Caco-2 (cell line): Measurements from ENCODE around the gene LGALS4. TPM values are rescaled to one million over a fixed set of nuclear protein-coding genes. Genes with fewer than 3 reads are reported as not detected.
"Not testable (repeated sequence)": the region's sequence is repeated elsewhere in the genome, so short reads cannot be mapped to it uniquely, and the experiment has no call there.

Source experiments
- BruUV-seq: library from RNA; stranded (reverse); fragments of 400-500 nt; replicated peaks from 2 replicates; lab custom pipeline; 2021; lab: Mats Ljungman, UMichigan
- CTCF ChIA-PET: fragments of 300-600 bp; sonication (Branson Sonifier 250); formaldehyde crosslinking; loops from one replicate; lab custom pipeline; 2022; ENCODE audit warnings: antibody characterized with exemption; lab: Charles Lee
- POLR2A ChIA-PET: fragments of 300-600 bp; sonication (Branson Sonifier 250); formaldehyde crosslinking; loops from one replicate; lab custom pipeline; 2022; ENCODE audit warnings: antibody characterized with exemption; lab: Charles Lee
- DNase-seq, 2 experiments: peaks; one replicate each; pipeline versions ENCODE4 v3.0.0 to v3.0.0-alpha.2; 2020 to 2022
- H3K27me3 ChIP-seq: replicated peaks from 2 replicates; pipeline ENCODE4 v1.6.0; 2011; ENCODE audit warnings: low read length; ENCODE audit not compliant: control insufficient read depth, insufficient read depth
- H3K36me3 ChIP-seq: 2 replicates; pipeline ENCODE4 v1.5.1; 2011; ENCODE audit warnings: low read length; ENCODE audit not compliant: control insufficient read depth, insufficient read depth
- H3K4me1 ChIP-seq: fragments of 250-450 bp; sonication (Bioruptor Pico); 2 replicates; pipeline ENCODE4 v1.5.1; 2020; ENCODE audit warnings: mild to moderate bottlenecking
- H3K4me3 ChIP-seq: 2 replicates; pipeline ENCODE4 v1.5.1; 2011; ENCODE audit warnings: low read depth, mild to moderate bottlenecking, control low read depth, low read length
- H3K9me3 ChIP-seq: fragments of 250-450 bp; sonication (Bioruptor Pico); 2 replicates; pipeline ENCODE4 v1.5.1; 2020; ENCODE audit warnings: mild to moderate bottlenecking, moderate library complexity
- H3K27ac Mint-ChIP-seq: one replicate; pipeline ENCODE4 v1.8.0; 2022; ENCODE audit warnings: mixed read lengths; ENCODE audit not compliant: unreplicated experiment
- H3K27me3 Mint-ChIP-seq: one replicate; pipeline ENCODE4 v1.8.0; 2022; ENCODE audit warnings: mixed read lengths; ENCODE audit not compliant: insufficient read depth, unreplicated experiment
- H3K36me3 Mint-ChIP-seq: one replicate; pipeline ENCODE4 v1.8.0; 2022; ENCODE audit warnings: mild to moderate bottlenecking, mixed read lengths; ENCODE audit not compliant: insufficient read depth, unreplicated experiment
- H3K4me1 Mint-ChIP-seq: one replicate; pipeline ENCODE4 v1.8.0; 2022; ENCODE audit warnings: low read depth, mixed read lengths; ENCODE audit not compliant: unreplicated experiment
- H3K4me3 Mint-ChIP-seq: one replicate; pipeline ENCODE4 v1.8.0; 2022; ENCODE audit warnings: mild to moderate bottlenecking, moderate library complexity, mixed read lengths; ENCODE audit not compliant: unreplicated experiment
- H3K9me3 Mint-ChIP-seq: one replicate; pipeline ENCODE4 v1.8.0; 2022; ENCODE audit warnings: mixed read lengths; ENCODE audit not compliant: unreplicated experiment
- CTCF ChIP-seq, 2 experiments: fragments of 200-600 bp in 1 of 2; IDR thresholded peaks; 1 replicate in 1 of 2; 2 replicates in 1 of 2; pipeline versions ENCODE4 v1.5.1 to v1.8.0; 2011 to 2022; ENCODE audit warnings: antibody characterized with exemption in 1 of 2, control low read depth in 1 of 2, inconsistent platforms in 1 of 2, low read depth in 1 of 2, low read length in 1 of 2, mild to moderate bottlenecking in 1 of 2, moderate library complexity in 1 of 2; ENCODE audit not compliant: insufficient read depth in 1 of 2, severe bottlenecking in 1 of 2, unreplicated experiment in 1 of 2
- intact Hi-C: fragments of 100-400 bp; cut with micrococcal nuclease; formaldehyde crosslinking; loops from one replicate; pipeline ENCODE4 v1.10.0; 2022; ENCODE audit not compliant: unreplicated experiment
- total RNA-seq: library from RNA; stranded (reverse); gene quantifications from 2 replicates; pipeline ENCODE4 v1.2.3, GENCODE V29; 2022

The LGALS4 gene
- total RNA-seq, 1 experiment from 2014 or later: 2.2 TPM

GRCh38 chr19:38856813-38857212, 44.1 kb upstream of the LGALS4 start:
- no peak for TF ChIP-seq CTCF (IDR thresholded peaks at IDR 0.05; ENCODE audit: insufficient read depth in 1 of 2, low read depth in 1 of 2, low read length in 1 of 2, severe bottlenecking in 1 of 2, unreplicated experiment in 1 of 2)
- POLR2A ChIA-PET: no interaction called here
- H3K27me3 ChIP-seq: no peaks in the 10 kb centered on the region
- H3K27ac Mint-ChIP-seq: peak overlapping the region; percentile 88
- peaks cover 32% of the 10 kb centered on the region for H3K4me1 Mint-ChIP-seq
- no peaks in the 10 kb centered on the region for H3K9me3 ChIP-seq
- intact Hi-C loops: loop anchor here (1.0 kb wide), 1 partner anchor 30 kb away; no protein-coding TSS in a partner anchor
- DNase-seq: no peak
- H3K9me3 Mint-ChIP-seq: no peaks in the 10 kb centered on the region
- BruUV-seq: no TSS peak
- no peak overlapping the region for H3K4me3 Mint-ChIP-seq
- peaks cover 37% of the 10 kb centered on the region for H3K4me1 ChIP-seq
- no peaks in the 10 kb centered on the region for H3K36me3 ChIP-seq
- H3K27me3 Mint-ChIP-seq: no peaks in the 10 kb centered on the region
- CTCF ChIA-PET: interaction anchor here (2.0 kb wide), 1 partner anchor 74 kb away, joined by 6 read pairs; the partner anchor contains the start of genes MRPS12 and SARS2
- peaks cover 27% of the 10 kb centered on the region for H3K36me3 Mint-ChIP-seq
- H3K4me3 ChIP-seq: no peak overlapping the region

- H3K27me3 ChIP-seq, intact Hi-C loops, H3K4me3 ChIP-seq, H3K4me3 Mint-ChIP-seq, H3K36me3 ChIP-seq, H3K9me3 ChIP-seq, CTCF ChIA-PET, DNase-seq, POLR2A ChIA-PET, H3K9me3 Mint-ChIP-seq, BruUV-seq, H3K27me3 Mint-ChIP-seq, H3K27ac Mint-ChIP-seq: not testable (repeated sequence)
- peaks cover 29% of the 10 kb centered on the region for H3K4me1 Mint-ChIP-seq
- peaks cover 35% of the 10 kb centered on the region for H3K36me3 Mint-ChIP-seq
- peaks cover 34% of the 10 kb centered on the region for H3K4me1 ChIP-seq
Observed at GRCh38 chr19:38855751-38856150, 43.0 kb upstream of the LGALS4 start.

GRCh38 chr19:38854961-38855360, 42.2 kb upstream of the LGALS4 start:
- POLR2A ChIA-PET, CTCF ChIA-PET, H3K4me3 ChIP-seq, H3K9me3 ChIP-seq, BruUV-seq, H3K4me3 Mint-ChIP-seq, DNase-seq, H3K9me3 Mint-ChIP-seq, H3K36me3 ChIP-seq, intact Hi-C loops, H3K27ac Mint-ChIP-seq, H3K27me3 ChIP-seq, H3K27me3 Mint-ChIP-seq: not testable (repeated sequence)
- H3K36me3 Mint-ChIP-seq: peaks cover 41% of the 10 kb centered on the region
- H3K4me1 ChIP-seq: peaks cover 26% of the 10 kb centered on the region
- peaks cover 25% of the 10 kb centered on the region for H3K4me1 Mint-ChIP-seq

DNA sequence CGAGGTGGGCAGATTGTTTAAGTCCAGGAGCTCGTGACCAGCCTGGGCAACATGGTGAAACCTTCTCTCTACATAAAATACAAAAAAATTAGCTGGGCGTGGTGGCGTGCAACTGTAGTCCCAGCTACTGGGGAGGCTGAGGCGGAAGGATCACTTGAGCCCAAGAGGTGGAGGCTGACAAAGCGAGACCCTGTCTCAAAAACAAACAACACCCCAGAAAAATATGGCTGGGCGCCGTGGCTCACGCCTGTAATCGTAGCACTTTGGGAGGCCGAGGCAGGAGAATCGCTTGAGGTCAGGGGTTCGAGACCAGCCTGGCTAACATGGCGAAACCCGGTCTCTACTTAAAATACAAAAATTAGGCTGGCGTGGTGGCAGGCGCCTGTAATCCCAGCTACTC, 40.5 kb upstream of the LGALS4 start:
- BruUV-seq: no TSS peak
- ChIA-PET POLR2A (interaction anchor here (0.6 to 2.5 kb wide), 4 partner anchors 16 to 77 kb away, joined by 3 to 22 read pairs (median 8); partner anchors contain the start of genes MRPS12, NFKBIB, SARS2 and SIRT2), CTCF (interaction anchor here (1.0 to 1.3 kb wide), 3 partner anchors 25 to 77 kb away, joined by 3 to 7 read pairs (median 5); partner anchors contain the start of genes MRPS12, RINL and SARS2)
- Mint-ChIP-seq H3K27me3 (no peaks in the 10 kb centered on the region), H3K36me3 (peaks cover 58% of the 10 kb centered on the region), H3K4me1 (peaks cover 25% of the 10 kb centered on the region), H3K27ac (peak overlapping the region; percentile 99), H3K4me3 (peak overlapping the region; percentile 98), H3K9me3 (no peaks in the 10 kb centered on the region)
- H3K9me3 ChIP-seq: no peaks in the 10 kb centered on the region
- H3K4me1 ChIP-seq: peaks cover 16% of the 10 kb centered on the region
- no peaks in the 10 kb centered on the region for H3K36me3 ChIP-seq
- DNase-seq: no peak
- peak overlapping the region; percentile 83 for H3K4me3 ChIP-seq
- no peak for TF ChIP-seq CTCF (IDR thresholded peaks at IDR 0.05; ENCODE audit: insufficient read depth in 1 of 2, low read depth in 1 of 2, low read length in 1 of 2, severe bottlenecking in 1 of 2, unreplicated experiment in 1 of 2)
- H3K27me3 ChIP-seq: no peaks in the 10 kb centered on the region
- intact Hi-C loops: no loop called here
